ENCODE data around the gene TBX20. TPM values are rescaled to one million over a fixed set of nuclear protein-coding genes. Genes with fewer than 3 reads are reported as not detected.

TBX20 gene
- total and polyA plus RNA-seq, 12 donors: 0.13 to 13.5 (median 1.8) TPM; not detected in 3

DNA sequence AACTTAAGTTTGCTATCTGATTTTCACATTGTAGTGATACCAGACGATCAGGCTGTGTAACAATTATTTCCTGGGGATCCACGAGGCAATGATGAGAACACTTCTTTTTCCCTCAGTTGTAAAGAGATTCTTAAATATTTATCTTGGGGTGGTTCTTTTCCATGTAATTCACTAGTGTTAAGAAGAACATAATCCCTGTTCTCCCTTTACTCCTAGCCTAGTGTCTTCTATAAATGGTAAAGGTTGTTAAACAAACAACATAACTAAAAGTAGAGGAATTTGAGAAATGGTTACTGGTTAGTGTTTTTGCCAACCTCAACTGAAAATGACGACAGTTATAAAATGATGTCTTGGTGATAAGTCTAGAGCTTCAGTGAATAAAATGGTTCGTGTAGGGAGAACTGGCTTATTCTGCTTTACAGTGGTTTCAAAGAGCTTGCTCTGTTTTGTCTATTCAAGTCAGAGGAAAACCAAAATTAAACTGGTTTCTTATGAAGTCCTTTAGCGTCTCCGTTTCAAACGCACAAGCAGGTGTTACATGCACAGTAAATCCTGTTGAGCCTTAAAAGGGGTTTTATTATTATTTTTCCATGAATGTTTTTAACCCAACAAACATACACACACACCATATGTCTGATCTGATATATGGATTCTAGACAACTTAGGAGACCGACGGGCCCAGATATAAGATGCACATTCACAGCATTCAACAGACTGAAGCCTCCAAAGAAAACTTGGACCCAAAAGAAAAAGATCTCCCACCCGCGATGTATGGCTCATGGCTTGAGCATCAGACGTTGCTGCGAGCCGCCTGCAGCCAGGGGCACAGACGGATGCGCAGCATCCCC lies 1.1 kb downstream of the TBX20 start:
- H3K27ac ChIP-seq: peak overlapping the region in 1 of 5 donors; percentile 64
- no peaks in the 10 kb centered on the region for H3K36me3 ChIP-seq (replicated peaks in 1 of 2)
- H3K4me1 ChIP-seq (replicated peaks in 1 of 2): peaks cover 0 to 10% of the 10 kb centered on the region in 2 donors
- no peak overlapping the region for H3K4me3 ChIP-seq
- H3K27me3 ChIP-seq: peaks cover 87% of the 10 kb centered on the region
- no peaks in the 10 kb centered on the region for H3K9me3 ChIP-seq (replicated peaks in 1 of 3)
- 5 to 9% (median 7%) methylated on average over 9 to 16 of the region's 16 CpGs for WGBS, 4 donors
- no peak for TF ChIP-seq CTCF (IDR thresholded peaks at IDR 0.05)
- TF ChIP-seq POLR2A (IDR thresholded peaks at IDR 0.05): no peak
- no peak for DNase-seq
- intact Hi-C loops (cut with DNase I): no loop called here

DNA sequence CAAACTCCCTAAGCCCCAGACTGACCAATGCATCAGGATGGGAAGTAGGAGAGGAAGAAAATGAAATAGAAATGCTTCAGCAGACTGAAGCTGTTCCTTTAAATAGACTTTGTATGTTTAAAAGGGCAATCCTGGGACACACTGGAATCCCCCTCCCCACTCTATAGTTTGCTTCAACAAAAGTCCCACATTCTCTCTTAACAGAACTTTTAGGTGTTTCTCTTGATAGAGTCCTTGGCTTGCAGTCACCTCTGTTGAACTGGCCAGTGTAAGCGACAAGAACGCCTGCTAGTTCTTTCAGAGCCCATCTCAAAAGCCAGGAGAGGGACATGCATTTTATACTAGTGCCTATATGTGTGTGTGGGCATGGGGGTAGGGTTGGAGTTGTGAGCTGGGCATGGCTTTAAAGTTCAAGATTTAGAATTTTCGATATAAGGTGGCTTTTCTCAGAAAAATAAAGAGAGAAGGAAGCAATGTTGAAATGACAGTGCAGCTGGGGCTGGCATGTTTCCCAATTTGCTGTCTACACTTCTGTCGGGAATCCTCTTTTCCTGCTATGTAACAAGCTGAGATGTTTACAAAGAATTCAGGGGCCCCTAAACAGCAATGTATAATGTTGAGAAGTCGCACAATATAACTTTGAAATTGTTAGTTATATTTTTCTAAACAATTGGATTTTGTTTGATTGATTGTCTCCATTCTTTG lies 2.1 kb downstream of the TBX20 start:
- Histone ChIP-seq H3K27me3 (peaks cover 79% of the 10 kb centered on the region), H3K9me3 (replicated peaks in 1 of 3) (no peaks in the 10 kb centered on the region), H3K27ac (peak overlapping the region in 1 of 5 donors; percentile 42), H3K4me3 (no peak overlapping the region), H3K4me1 (replicated peaks in 1 of 2) (peaks cover 0 to 6% of the 10 kb centered on the region in 2 donors), H3K36me3 (replicated peaks in 1 of 2) (no peaks in the 10 kb centered on the region)
- intact Hi-C loops (cut with DNase I): no loop called here
- WGBS, 4 donors: 9 to 10% (median 9%) methylated on average over 5 of the region's 5 CpGs
- no peak for TF ChIP-seq CTCF (IDR thresholded peaks at IDR 0.05)
- no peak for TF ChIP-seq POLR2A (IDR thresholded peaks at IDR 0.05)
- no peak for DNase-seq

- DNase-seq: no peak
- H3K27ac ChIP-seq: peak overlapping the region in 1 of 5 donors; percentile 52
- TF ChIP-seq CTCF (IDR thresholded peaks at IDR 0.05) (no peak), POLR2A (IDR thresholded peaks at IDR 0.05) (no peak)
- intact Hi-C loops (cut with DNase I): no loop called here
- H3K27me3 ChIP-seq: peaks cover 74% of the 10 kb centered on the region
- 14 to 42% (median 18%) methylated on average over 1 of the region's 1 CpG for WGBS, 4 donors
- H3K4me3 ChIP-seq: no peak overlapping the region
- peaks cover 0 to 6% of the 10 kb centered on the region in 2 donors for H3K4me1 ChIP-seq (replicated peaks in 1 of 2)
- no peaks in the 10 kb centered on the region for H3K36me3 ChIP-seq (replicated peaks in 1 of 2)
- no peaks in the 10 kb centered on the region for H3K9me3 ChIP-seq (replicated peaks in 1 of 3)
These were observed 3.0 kb downstream of the TBX20 start for GRCh38 chr7:35250941-35251340.

DNA sequence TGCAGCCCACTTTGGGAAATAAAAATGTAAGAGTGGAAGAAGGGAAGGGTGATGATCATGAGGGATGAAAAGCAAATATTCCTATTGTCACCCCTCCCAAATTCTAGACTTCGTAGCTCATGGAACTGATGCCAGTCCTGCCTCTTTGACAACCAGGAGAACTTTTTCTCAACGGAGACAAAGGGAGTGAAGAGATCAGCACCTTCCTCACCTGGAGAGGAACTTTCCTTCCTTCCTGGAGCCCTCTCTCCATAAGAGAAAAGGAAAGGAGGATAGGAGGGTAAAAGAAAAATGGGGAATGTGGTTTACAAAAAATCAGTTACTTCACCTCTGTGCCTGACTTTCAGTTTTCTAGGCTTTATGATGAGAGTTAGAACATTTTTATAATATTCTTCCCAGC lies 3.4 kb downstream of the TBX20 start:
- Histone ChIP-seq H3K27ac (peak overlapping the region in 1 of 5 donors; percentile 52), H3K4me1 (replicated peaks in 1 of 2) (peaks cover 0 to 6% of the 10 kb centered on the region in 2 donors), H3K36me3 (replicated peaks in 1 of 2) (no peaks in the 10 kb centered on the region), H3K9me3 (replicated peaks in 1 of 3) (no peaks in the 10 kb centered on the region), H3K4me3 (no peak overlapping the region), H3K27me3 (peaks cover 71% of the 10 kb centered on the region)
- DNase-seq: no peak
- TF ChIP-seq CTCF (IDR thresholded peaks at IDR 0.05) (no peak), POLR2A (IDR thresholded peaks at IDR 0.05) (no peak)
- intact Hi-C loops (cut with DNase I): no loop called here
- WGBS, 4 donors: 2 to 9% (median 6%) methylated on average over 2 of the region's 2 CpGs
